Measurements from ENCODE around the gene NRN1.
"Not testable (repeated sequence)": the region's sequence is repeated elsewhere in the genome, so short reads cannot be mapped to it uniquely, and the experiment has no call there.

The NRN1 gene

GRCh38 chr6:6006428-6007365 lies at the start of gene NRN1:
Gene NRN1, minus strand, starts transcription at chr6:6006925. Its CDS starts 176 bp downstream, at chr6:6006749.
- FAIRE-seq = no peak

GRCh38 chr6:6052216-6052615 lies 45.5 kb upstream of the NRN1 start:
- no peak for FAIRE-seq

- no peak for FAIRE-seq
These were observed 40.0 kb upstream of the NRN1 start for GRCh38 chr6:6046716-6047115.

GRCh38 chr6:6039946-6040509 lies 33.3 kb upstream of the NRN1 start:
- FAIRE-seq = no peak

- FAIRE-seq = no peak
These were observed 30.5 kb upstream of the NRN1 start for GRCh38 chr6:6037179-6037578.

- FAIRE-seq = no peak
These were observed 27.1 kb upstream of the NRN1 start for GRCh38 chr6:6033858-6034257.

- FAIRE-seq = no peak
These were observed 19.9 kb upstream of the NRN1 start for GRCh38 chr6:6026513-6027205.

- no peak for FAIRE-seq
These were observed 19.0 kb upstream of the NRN1 start for GRCh38 chr6:6025736-6026135.

- no peak for FAIRE-seq
These were observed 17.5 kb upstream of the NRN1 start for GRCh38 chr6:6024220-6024619.

GRCh38 chr6:6022841-6023240 lies 16.1 kb upstream of the NRN1 start:
- FAIRE-seq = not testable (repeated sequence)

GRCh38 chr6:6008648-6009421 lies 2.1 kb upstream of the NRN1 start:
- no peak for FAIRE-seq

- no peak for FAIRE-seq
These were observed 1.4 kb upstream of the NRN1 start for GRCh38 chr6:6008089-6008647.

- no peak for FAIRE-seq
These were observed 802 bp upstream of the NRN1 start for GRCh38 chr6:6007366-6008088.

GRCh38 chr6:6006006-6006427 lies 708 bp downstream of the NRN1 start:
- no peak for FAIRE-seq

- FAIRE-seq = no peak
These were observed 1.4 kb downstream of the NRN1 start for GRCh38 chr6:6005051-6006005.

- no peak for FAIRE-seq
These were observed 2.2 kb downstream of the NRN1 start for GRCh38 chr6:6004390-6004995.

GRCh38 chr6:6003621-6004366 lies 2.9 kb downstream of the NRN1 start:
- FAIRE-seq = no peak

GRCh38 chr6:6002848-6003620 lies 3.7 kb downstream of the NRN1 start:
- FAIRE-seq = no peak

Measured in colon (tissue), 2 donors.